D721Med (cell line): ENCODE data around the gene MRPS15.

Experiments used
- DNase-seq: peaks from one replicate; pipeline ENCODE4 v3.0.0; 2011; ENCODE audit warnings: low spot score; ENCODE audit not compliant: insufficient read length
- FAIRE-seq: peaks from 2 replicates; lab custom pipeline; 2011; peaks lifted over from hg19 to GRCh38; lab: Jason Lieb, UNC
- TF ChIP-seq, protein P1 (sequence below): IDR thresholded peaks from 2 replicates; pipeline ENCODE4 v1.5.1; 2012; ENCODE audit warnings: mild to moderate bottlenecking, control low read depth; ENCODE audit not compliant: insufficient read depth; ENCODE audit errors: missing control alignments

MRPS15 gene

DNA sequence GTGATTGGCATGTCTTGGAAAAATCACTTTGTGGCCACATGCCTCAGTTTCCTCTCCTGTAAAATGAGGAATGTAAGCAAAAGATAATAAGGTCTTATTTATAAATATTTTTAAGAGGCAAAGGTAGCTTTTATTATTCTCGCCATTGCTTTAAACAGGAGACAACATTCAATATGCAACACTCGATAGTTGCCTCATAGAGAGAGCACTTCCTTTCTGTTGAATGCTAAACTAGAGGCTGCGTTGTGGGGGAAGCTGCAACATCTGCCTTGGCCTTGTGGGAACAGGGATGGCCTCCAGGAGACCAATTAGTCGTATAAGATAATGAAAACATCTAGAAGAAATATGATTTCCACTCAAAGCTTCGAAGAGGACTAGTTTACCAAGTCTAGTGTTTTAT is 17.4 kb downstream of the MRPS15 start:
- TF ChIP-seq, protein P1, sequence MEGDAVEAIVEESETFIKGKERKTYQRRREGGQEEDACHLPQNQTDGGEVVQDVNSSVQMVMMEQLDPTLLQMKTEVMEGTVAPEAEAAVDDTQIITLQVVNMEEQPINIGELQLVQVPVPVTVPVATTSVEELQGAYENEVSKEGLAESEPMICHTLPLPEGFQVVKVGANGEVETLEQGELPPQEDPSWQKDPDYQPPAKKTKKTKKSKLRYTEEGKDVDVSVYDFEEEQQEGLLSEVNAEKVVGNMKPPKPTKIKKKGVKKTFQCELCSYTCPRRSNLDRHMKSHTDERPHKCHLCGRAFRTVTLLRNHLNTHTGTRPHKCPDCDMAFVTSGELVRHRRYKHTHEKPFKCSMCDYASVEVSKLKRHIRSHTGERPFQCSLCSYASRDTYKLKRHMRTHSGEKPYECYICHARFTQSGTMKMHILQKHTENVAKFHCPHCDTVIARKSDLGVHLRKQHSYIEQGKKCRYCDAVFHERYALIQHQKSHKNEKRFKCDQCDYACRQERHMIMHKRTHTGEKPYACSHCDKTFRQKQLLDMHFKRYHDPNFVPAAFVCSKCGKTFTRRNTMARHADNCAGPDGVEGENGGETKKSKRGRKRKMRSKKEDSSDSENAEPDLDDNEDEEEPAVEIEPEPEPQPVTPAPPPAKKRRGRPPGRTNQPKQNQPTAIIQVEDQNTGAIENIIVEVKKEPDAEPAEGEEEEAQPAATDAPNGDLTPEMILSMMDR, result no peak
- no peak for FAIRE-seq
- no peak for DNase-seq

DNA sequence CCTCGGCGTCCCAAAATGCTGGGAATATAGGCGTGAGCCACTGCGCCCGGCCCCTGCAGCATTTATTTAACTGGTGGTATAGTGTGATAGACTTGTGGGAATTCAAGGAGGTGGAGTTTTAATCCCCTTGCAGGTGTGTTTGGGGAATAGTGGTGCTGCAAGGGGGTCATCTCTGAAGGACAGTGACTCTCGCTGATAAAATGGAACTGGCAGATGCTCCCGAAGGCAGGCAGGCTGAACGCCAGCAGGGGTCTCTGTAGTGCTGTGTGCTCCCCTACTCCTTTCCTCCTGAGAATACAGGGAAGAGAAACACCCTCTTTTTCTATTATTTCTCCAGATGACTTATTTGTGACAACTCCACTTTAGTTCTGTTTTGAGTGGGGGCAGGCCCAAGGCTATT is 17.9 kb downstream of the MRPS15 start:
- TF ChIP-seq, protein P1, result peak; percentile 58
- DNase-seq (no peak), FAIRE-seq (no peak)

DNA sequence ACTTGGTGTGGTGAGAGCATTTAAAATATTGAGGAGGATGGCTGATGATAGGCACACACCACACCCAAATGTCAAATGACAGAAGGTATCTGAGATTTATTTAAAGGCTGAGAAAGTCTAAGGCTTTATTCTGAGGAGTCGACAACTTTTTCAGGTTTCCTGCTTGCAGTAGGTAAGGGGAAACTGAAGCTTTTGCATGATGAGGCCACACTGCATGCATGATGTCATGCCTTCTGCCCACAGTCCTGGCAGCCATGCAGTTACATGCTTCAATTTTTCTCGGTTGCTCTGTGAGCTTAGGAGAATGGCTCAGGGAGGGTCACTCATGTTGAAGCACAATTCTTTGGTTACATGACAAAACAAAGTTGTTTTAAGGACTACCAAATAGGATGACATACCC is 20.9 kb downstream of the MRPS15 start:
- DNase-seq, result no peak
- TF ChIP-seq, protein P1, result no peak
- no peak for FAIRE-seq

DNA sequence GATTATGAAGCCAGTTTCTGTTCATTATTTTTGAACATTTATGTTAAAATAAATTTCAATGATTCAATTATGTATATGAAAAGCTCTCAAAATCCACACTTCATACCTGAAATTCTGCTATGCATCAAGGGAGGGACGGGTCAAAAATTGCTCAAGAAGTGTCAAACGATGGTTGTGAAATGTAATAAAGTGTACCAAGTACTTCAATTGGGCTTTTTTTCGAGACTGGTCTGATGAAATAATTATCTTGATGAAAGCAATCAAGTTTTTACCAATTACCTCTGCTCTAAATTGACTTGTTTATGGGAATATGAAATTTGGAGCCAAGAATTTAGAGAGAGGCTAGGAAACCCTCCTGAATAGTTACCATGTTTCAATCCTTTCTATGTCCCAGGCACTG is 21.8 kb downstream of the MRPS15 start:
- no peak for FAIRE-seq
- DNase-seq, result no peak

DNA sequence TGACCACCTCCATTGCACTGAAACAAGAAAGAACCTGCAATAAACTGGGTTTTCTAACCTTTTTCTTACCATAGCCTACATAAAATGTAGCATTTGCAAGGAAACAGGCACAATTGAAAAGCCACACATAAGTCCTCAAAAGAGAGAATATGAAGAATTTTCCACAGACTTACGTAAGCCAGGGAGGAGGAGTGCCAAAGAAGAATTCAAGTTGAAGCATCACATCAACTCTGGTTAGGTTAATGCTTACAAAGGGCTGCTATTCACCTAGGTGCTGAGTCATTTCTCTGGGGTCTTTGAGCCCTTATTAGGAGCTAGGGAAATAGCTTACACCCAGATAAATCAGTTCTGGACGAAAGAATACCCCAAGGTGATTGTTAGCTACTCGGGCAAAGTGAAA is 23.5 kb downstream of the MRPS15 start:
- no peak for DNase-seq
- no peak for FAIRE-seq
- TF ChIP-seq, protein P1, result no peak

More for the DNA sequence above, 21.8 kb downstream of the MRPS15 start:
- TF ChIP-seq, protein P1, result no peak

DNA sequence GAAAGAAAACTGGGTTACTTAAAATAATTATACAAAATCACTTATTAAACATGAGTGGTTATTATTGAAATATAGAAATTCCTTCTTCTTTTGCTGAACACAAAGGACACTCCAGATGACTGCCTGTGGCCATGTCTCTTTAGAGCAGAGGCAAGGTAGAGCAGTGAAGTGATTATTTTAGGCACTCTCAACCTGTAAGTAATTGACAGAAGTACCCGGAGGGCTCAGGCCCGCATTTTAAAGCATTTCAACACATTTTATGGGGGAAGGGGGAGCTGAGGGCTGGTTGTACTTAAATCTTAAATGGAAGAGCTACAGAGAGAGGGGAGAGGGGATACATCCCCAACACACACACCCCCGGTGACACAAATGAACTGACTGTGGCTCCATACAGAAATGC is 24.1 kb downstream of the MRPS15 start:
- FAIRE-seq (no peak), DNase-seq (no peak)
- TF ChIP-seq, protein P1, result no peak

DNA sequence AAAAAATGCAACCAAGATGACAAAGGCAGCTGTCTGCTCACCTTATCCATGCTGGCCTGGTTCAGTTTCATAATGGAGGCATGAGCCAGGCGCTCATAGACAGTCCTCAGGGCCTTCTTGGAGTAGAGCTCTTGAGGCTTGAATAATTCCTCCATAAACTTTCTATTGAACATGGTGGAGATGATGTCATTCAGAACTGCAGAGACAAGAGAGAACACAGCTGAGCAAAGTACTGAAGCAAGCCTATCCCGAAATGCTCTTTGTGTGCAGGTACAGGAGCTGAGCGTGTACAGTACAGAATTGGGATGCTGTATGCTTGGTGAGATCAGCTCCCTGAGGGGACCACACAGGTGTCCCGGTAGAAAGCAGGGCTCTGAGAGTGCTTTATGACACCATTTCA is 25.5 kb downstream of the MRPS15 start:
- FAIRE-seq (no peak), DNase-seq (no peak)
- TF ChIP-seq, protein P1, result no peak
